ENCODE results near the gene ADAMTS12.
"Not testable (repeated sequence)": the region's sequence is repeated elsewhere in the genome, so short reads cannot be mapped to it uniquely, and the experiment has no call there.

The ADAMTS12 gene

GRCh38 chr5:33579152-33579551 is 312.6 kb downstream of the ADAMTS12 start:
- DNase-seq: no peak

- no peak for DNase-seq
Observed at GRCh38 chr5:33576726-33577590, 314.8 kb downstream of the ADAMTS12 start.

GRCh38 chr5:33565324-33565723 is 326.5 kb downstream of the ADAMTS12 start:
- peak in 3 of 14 donors; percentile 1 to 32 (median 16) for DNase-seq

GRCh38 chr5:33563983-33564908 is 327.5 kb downstream of the ADAMTS12 start:
- no peak for DNase-seq

- no peak for DNase-seq
Observed at GRCh38 chr5:33563530-33563929, 328.3 kb downstream of the ADAMTS12 start.

GRCh38 chr5:33558489-33558888 is 333.3 kb downstream of the ADAMTS12 start:
- DNase-seq: no peak

GRCh38 chr5:33557605-33558004 is 334.2 kb downstream of the ADAMTS12 start:
- no peak for DNase-seq

GRCh38 chr5:33556330-33557328 is 335.2 kb downstream of the ADAMTS12 start:
- DNase-seq: no peak

GRCh38 chr5:33549982-33550567 is 341.7 kb downstream of the ADAMTS12 start:
- DNase-seq: no peak

- not testable (repeated sequence) for DNase-seq
Observed at GRCh38 chr5:33539790-33540189, 352.0 kb downstream of the ADAMTS12 start.

GRCh38 chr5:33539212-33539611 is 352.6 kb downstream of the ADAMTS12 start:
- no peak for DNase-seq

- no peak for DNase-seq
Observed at GRCh38 chr5:33538201-33538600, 353.6 kb downstream of the ADAMTS12 start.

GRCh38 chr5:33537240-33537639 is 354.6 kb downstream of the ADAMTS12 start:
- DNase-seq: no peak

GRCh38 chr5:33536802-33537201 is 355.0 kb downstream of the ADAMTS12 start:
- DNase-seq: no peak

- peak in 1 of 14 donors; percentile 13 for DNase-seq
Observed at GRCh38 chr5:33531824-33532223, 360.0 kb downstream of the ADAMTS12 start.

- no peak for DNase-seq
Observed at GRCh38 chr5:33531037-33531298, 360.8 kb downstream of the ADAMTS12 start.

- DNase-seq: no peak
Observed at GRCh38 chr5:33530183-33531036, 361.4 kb downstream of the ADAMTS12 start.

- DNase-seq: no peak
Observed at GRCh38 chr5:33527696-33528095, 364.1 kb downstream of the ADAMTS12 start.

- DNase-seq: no peak
Observed at GRCh38 chr5:33526755-33527154, 365.0 kb downstream of the ADAMTS12 start.

- DNase-seq: no peak
Observed at GRCh38 chr5:33524476-33524875, 367.3 kb downstream of the ADAMTS12 start.

Data from C1 segment of cervical spinal cord (tissue), 14 donors.